ENCODE measurements around the gene G3BP2.
"Not testable (repeated sequence)": the region's sequence is repeated elsewhere in the genome, so short reads cannot be mapped to it uniquely, and the experiment has no call there.

Gene G3BP2

DNA sequence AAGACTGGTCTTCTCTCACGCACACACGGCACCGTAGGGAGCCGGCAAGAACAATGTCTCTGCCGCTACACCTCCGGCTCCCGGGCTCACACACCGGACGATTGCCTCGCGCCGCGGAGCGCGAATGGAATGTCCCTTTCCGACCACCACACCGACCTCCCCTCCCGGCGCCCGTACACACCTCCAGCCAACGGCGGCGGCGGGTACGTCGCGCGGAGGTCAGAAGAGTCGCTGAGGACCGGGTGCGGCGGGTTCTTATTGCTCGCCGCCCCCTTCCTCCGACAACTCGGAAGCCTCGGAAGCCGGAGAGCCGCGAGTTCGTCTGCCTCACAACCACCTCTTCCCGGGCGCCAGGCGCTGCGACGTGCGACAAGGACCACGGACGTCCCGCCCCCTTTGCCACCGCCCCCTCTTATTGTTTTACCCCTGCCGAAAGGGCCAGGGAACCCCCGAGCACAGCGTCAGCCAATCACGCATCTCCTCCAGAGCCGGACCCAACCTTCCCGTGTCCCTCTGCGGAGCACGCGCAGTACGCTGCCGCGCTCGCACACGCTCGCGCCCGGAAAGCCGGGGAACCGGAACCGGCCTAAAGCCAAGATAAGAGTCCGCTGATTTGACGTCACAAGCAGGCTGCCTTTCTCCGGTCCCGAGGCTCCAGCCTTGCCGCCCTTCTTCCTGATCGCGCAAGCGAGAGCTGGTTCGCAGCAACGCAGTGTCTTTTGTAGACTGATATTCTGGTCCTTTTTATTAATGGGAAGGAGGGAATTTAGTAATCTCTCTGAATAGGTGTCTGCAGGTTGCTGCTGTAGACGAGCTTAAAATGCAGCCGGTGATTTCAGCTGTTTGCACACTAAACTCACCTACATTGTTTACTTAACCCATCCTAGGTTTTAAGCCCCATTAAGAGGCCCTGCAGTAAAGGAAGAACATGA, at the start of gene G3BP2:
G3BP2 (minus strand) TSS at position 385 of the 932 bp plus-strand sequence. CDS start 11,386 bp downstream, outside the sequence.
- peak; percentile 96 to 97 for DNase-seq (ENCODE audit: low read depth in 2 of 2)

DNA sequence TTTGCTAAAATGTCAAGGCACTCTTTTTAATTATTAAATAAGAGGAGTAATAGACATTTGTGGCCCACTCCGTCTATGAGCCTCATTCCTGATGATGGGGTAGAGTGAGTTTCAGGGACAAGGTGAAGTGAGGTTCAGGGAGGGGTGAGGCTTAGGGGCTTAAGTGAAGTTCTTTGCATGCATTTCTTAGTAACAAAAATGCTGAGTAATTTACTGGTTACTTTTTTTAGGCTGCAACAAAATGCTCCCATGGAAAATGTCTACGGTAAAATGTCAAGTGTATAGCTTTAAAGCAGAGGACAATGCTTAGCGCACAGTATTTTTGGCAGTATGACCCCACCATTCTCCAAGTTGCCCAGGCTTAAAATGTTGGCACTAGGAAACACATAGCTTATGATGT, 49.2 kb upstream of the G3BP2 start:
- no peak for DNase-seq (ENCODE audit: low read depth in 2 of 2)

DNA sequence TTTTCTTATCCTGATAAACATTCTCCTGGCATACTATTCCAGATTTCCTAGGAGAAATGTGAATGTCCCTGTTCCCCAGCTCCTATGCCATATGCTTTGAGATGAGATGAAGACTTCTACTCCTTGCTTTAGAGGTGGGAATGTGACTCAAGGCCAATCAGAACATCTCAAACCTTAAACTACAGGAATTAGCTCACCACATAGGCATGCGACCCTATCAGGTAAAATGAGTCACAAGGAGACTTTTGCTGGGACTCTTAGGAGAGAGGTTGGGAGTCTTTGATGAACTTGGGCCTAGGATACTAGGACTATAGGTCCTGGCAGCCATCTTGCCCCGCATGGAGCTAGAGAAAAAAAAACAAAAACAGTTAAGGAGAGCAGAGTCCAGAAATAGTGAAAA, 45.3 kb upstream of the G3BP2 start:
- no peak for DNase-seq (ENCODE audit: low read depth in 2 of 2)

DNA sequence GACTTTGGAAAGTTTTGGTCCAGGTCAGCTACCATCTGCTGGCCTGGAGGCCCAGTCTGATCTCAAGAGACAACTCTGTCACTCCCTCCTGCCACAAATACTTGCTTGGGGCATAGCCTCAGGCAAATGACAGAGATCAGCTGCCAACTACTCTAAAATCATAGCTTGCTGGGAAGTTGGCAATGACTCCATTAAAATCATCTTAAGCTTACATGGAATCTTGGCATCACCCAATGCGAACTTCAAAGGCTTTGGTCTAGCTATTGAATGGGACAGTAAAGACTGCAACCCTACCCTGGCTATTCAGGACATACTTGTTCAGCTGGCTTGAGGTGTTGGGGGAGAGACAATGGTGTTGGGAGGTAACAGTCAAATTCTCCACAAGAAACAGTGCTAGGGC, 44.2 kb upstream of the G3BP2 start:
- no peak for DNase-seq (ENCODE audit: low read depth in 2 of 2)

DNA sequence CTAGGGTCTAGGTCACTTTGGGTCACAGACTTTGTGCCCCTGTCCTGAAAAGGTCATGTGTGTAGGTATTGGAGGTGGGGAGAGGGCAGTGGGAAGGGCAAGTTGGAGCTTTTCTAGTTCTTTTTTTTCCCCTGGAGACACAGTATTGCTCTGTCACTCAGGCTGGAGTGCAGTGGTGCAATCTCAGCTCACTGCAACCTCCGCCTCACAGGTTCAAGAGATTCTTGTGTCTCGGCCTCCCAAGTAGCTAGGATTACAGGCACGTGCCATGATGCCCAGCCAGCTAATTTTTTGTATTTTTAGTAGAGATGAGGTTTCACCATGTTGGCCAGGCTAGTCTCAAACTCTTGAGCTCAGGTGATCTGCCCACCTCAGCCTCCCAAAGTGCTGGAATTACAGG, 42.8 kb upstream of the G3BP2 start:
- DNase-seq (ENCODE audit: low read depth in 2 of 2) = not testable (repeated sequence)

DNA sequence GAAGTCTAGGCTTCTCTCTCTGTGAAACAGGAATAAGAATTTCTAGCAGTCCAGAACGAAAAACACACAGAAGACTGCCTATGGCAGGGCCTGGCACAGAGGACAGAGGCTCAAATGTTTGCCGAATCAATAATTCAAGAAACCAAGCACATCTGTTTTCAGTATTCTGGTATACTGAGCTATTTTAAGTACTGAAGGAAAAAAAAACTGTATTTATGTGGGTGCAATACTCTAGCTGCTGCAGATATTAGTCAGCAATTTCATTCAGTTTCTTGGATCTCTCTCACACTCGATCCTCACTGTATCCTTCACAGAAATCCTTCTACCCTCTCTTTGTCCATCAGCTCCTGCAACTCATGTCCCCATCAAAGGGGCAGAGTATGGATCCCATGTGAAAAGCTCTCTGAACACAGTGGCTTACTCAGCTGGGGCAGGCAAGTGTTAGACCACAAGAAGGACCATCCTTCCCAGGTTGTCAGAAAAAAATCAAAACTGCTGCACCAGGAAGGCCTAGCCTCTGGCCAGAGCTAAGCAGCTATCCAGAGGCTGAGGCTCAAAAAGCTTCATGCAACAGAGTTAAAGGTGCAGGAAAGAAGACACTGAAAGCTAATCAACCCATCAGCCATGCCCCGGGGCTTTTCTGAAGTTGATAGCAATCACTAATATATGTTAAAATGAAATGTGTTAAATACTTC, 42.0 kb upstream of the G3BP2 start:
- no peak for DNase-seq (ENCODE audit: low read depth in 2 of 2)

DNA sequence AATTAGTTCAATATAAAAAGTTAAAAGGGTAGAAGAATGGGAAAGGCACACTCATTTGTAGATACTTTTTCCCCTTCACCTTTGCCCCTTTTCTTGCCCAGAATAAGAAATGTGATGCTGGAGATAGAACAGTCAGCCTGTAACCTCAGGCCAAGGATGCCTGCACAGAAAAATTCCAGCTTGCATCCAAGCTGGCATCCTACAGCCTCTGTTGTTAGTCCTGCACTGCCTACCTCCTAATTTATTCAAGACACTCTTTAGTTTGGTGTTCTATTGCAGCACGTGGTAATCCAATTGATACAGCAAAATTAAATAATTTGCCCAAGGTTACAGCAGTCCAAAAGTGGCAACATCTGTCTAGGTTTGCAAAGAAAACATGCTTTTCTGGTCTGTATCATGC, 41.5 kb upstream of the G3BP2 start:
- no peak for DNase-seq (ENCODE audit: low read depth in 2 of 2)

DNA sequence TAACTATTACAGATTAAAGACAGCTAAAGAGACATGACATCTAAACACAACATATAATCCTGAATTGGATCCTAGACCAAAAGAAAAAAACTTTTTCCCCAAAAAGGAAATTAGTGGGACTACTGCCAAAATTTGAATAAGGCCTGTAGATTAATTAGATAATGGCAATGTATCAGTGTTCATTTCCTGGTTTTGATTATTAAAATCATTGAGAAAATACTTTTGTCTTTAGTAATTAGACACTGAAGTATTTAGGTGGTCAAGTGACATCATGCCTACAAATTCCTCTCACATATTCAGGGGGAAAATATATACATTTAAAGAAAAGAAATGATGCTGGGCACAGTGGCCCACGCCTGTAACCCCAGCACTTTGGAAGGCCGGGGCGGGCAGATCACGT, 40.8 kb upstream of the G3BP2 start:
- no peak for DNase-seq (ENCODE audit: low read depth in 2 of 2)

DNA sequence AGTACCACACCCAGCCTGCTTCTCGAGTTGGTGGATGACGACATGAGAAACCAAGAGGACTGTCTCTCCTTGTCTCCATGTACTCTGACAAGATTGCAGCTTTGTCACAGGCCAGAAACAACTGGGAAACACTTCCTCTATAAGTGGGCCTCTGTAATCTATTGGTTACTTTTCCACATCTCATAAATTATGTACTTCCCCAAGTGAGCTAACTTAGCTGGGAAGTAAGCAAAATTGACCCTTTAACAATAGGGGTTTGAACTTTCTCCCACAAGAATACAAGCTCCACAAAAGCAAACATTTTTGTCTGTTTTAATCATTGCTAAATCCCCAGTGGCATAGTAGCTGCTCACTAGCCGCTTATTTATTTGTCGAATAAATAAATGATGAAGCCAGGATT, 37.0 kb upstream of the G3BP2 start:
- no peak for DNase-seq (ENCODE audit: low read depth in 2 of 2)

DNA sequence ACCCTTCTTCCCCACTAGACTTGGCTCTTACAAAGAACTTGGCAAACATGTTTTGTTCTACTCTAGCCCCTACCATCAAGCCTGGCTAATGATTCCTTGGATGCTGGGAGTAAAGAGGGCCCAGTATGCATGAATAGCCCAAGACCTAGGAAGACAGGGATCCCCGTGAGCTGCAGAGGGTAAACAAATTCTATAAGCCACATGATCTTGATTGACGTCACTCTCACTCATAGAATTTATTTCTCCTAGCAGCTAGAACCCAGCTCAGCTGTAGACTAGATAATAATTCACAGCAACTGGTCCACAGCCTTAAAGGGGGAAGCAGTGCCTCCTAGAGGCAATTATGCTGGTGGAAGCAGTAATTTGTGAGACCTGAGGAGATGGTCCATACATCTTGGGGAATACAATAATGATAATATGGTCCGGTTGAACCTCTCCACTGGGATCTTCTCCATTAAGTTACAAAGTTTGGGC, 35.0 kb upstream of the G3BP2 start:
- peak in 1 of 2 donors; percentile 17 for DNase-seq (ENCODE audit: low read depth in 2 of 2)

DNA sequence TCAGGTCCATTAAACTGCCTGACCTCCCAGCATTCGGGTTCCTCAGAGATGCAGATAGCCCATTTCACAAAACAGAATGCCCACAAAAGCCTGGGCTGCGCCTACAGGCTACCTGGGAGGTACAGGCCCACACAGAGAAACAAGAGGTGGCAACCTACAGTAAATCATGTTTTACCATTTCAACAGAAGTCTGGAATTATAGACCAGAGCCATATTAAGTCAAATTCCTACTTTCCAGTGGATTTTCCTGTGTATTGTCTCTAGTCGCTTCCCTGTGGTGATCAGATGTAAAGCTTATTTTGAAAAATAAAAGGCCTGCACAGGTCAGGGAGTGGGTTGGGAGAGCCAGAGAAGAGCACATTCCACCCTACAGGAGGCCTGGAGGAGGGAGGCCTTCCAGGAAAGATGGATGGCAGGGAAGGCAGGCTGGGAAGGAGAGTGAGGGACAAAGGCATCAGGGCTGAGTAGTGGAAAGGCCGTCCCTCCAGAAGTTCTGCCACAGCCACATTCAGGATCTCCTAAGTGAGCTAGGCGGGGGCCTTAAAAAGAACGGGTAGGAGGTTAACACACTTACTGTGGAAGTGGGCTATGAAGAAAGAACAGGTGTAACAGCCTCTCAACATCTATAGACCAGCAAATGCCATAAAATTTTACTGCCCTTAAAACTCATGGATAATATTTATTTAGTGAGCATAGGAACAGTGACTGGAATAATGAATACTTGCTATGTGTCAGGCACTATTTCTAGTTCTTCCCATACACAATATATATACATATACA, 32.2 kb upstream of the G3BP2 start:
- DNase-seq (ENCODE audit: low read depth in 2 of 2) = no peak

DNA sequence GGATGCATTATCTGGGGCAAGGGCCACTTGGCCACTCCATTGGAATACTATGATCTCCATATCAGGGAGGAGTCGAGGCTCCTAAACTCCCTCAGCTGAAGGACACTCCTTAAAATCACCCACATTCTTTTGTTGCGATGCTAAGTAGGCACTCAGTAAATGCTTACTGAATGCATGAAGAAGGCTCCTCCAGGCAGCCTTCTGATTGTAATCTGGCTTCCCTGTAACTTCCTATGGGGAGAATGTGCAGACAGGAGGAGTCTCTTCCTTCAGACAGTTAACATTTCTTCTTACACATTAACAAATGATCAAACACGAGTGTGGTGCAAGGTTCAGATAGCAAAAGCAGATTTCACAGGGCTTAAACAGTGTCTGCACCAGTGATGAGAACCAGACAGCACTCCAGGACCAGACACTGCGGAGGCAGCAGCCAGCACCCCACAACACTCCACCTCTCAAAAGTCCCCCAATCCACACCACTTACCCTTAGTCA, 29.8 kb upstream of the G3BP2 start:
- no peak for DNase-seq (ENCODE audit: low read depth in 2 of 2)

DNA sequence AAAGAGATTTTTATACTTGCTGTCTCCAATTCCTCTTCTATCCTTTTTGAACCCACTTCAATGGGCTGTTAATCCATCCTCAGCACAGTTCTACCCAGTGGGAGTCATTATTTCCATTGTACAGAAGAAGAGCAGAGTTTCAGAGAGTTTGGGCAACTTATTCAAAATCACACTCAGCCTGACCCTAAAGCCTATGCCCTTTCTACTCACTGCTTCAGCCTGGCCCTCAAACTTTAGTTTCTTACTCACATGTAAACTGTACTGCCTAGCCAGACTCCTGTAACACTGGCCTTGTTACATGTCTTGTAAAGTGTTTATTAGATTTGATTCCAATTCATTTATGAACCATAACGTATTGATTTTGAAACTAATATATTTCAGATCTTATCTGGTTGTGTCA, 26.1 kb upstream of the G3BP2 start:
- no peak for DNase-seq (ENCODE audit: low read depth in 2 of 2)

DNA sequence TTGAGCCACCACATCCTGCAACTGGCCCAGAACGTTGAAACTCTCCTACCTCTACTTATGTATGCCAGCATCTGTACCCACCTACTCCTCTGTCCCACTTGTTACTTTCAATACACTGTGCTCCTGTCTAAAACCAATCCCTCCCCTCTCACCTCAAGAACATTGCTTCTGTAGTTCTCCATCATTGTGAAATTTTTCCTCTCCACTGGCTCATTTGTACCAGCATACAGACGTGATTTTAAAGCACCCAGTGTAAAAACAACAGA, 25.7 kb upstream of the G3BP2 start:
- no peak for DNase-seq (ENCODE audit: low read depth in 2 of 2)

DNA sequence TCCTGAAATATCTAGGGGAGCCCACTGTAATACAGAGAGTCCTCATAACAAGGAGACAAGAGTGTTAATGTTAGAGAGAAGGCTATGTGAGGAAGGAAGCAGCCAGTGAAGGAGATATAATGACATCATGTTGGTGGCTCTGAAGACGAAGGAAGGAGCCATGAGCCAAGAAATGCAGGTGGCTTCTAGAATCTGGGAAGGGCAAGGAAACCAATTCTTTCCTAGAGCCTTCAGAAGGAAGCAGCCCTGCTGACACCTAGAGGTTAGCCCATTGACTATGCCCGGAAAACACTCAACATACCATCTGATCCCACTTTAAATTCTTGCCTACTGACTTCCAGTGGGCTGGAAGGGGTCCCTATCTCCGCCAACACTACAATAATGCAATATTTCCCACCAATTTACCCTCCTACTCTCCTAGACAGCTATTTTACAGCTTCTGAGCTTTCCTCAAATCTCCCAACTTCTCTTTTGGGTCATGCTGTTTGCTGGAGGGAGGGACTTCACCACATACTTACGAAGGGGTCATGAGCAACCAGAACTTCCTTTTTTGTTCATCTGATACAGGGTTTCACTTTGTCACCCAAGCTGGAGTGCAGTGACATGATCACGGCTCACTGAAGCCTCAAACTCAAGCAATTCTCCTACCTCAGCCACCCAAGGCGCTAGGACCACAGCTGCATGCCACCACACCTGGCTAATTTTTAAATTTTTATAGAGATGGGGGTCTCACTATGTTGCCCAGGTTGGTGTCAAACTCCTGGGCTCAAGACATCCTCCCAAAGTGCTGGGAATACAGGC, 25.2 kb upstream of the G3BP2 start:
- DNase-seq (ENCODE audit: low read depth in 2 of 2) = no peak

DNA sequence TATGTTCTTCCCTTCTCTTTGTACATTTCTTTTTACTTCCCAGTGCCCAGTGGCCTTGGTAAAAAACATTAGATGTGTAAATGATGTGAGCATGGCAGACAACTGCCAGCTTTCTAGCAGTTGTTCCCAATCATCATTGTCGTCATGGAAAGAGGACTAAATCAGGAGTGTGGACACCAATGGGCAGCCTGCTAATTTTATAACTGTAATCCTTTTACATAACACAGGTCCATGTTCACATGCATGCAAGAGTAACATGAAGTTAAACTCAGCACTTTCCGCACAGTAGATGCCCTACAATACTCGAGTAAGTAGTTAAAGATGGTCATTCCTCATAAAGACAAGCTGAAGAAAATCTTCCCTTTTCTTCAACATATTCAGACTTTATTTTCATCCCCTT, 23.4 kb upstream of the G3BP2 start:
- DNase-seq (ENCODE audit: low read depth in 2 of 2) = no peak

DNA sequence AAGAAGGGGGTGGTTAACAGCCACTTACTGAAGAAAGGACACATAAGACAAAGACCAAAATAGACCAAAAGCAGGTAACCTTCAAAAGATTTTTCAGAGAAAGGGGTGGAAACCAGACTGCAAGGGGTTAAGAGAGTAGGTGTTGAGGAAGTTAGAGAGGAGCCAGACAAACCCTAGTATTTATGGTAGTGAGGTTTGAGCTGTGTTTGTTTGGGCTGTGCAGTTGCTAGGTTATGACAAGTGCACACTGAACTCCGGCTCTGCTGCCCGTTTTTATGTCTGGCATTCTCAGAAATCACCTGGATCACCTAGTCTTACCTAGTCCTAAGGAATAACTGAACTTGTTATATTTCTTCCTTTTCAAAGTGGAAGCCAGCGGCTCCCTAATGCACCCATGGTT, 22.9 kb upstream of the G3BP2 start:
- no peak for DNase-seq (ENCODE audit: low read depth in 2 of 2)

DNA sequence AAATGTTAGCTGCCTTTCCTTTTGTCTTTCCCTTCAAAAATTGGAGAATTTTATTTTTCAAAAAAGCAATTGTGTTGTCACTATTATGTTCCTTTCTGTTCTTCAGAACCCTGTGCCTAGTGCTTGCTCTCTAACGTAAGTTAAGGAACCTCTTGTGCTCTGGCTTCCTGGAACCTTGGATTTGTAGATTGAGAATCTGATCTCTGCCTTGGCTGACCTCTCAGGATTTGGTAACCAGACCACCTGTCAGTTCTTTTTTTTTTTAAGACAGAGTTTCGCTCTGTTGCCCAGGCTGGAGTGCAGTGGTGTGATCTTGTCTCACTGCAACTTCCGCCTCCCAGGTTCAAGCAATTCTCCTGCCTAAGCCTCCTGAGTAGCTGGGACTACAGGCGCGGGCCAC, 18.9 kb upstream of the G3BP2 start:
- DNase-seq (ENCODE audit: low read depth in 2 of 2) = not testable (repeated sequence)

DNA sequence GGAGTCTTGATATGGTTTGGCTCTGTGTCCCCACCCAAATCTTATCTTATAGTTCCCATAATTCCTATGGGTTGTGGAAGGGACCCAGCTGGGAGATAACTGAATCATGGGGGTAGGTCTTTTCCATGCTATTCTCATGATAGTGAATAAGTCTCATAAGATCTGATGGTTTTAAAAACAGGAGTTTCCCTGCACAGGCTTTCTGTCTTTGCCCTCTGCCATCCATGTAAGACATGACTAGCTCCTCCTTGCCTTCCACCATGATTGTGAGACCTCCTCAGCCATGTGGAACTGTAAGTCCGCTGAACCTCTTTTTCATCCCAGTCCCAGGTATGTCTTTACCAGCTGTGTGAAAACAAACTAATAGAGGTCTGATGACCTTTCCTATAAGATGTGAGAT, 13.9 kb upstream of the G3BP2 start:
- DNase-seq (ENCODE audit: low read depth in 2 of 2) = not testable (repeated sequence)

DNA sequence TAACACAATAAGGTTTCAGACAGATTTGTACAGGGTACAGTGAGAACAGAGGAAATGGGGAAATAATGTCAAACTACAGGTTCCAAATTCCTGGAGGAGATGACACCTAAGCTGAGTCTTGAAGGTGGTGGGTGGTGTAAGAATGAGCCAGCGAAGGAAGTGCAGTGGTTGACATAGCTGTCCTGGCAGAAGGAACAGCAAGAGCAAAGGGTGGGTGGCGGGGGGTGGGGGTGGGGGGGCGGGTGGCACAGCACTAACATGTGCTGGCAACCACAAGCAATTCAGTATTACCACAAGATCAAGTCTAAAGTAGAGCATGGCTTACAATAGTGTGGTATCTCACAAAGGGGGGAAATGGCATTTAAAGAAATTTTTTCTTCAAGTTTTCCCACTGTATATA, 13.1 kb upstream of the G3BP2 start:
- no peak for DNase-seq (ENCODE audit: low read depth in 2 of 2)

DNA sequence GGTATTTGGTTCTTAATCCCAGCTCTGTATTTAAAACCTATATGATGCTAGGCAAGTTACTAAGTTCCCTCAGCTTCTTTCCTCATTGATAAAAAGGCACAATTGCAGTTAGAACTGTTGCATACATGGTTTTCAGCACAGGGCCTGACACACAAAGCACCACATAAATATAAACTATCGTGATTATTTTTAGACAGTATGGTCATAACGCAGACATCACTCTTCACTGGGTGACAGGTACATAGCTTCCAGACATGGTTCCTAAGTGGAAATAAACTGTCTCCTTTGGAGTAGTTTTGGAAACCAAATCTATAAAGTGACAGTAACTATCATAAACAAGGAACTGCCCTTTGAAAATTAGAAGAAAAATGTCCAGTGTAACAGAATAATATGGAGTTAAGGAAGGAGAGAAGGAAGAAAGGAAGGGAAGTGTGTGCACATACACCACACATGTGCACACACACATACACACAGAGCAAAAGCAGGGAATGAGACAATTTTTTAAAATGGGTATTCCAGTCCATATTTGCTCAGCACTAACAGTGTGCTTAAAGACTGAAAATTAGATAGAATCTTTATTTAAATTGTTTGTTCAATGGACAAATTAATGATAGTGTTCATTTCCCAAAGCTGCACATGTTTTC, 12.5 kb upstream of the G3BP2 start:
- no peak for DNase-seq (ENCODE audit: low read depth in 2 of 2)

Data from stimulated activated CD4-positive, alpha-beta T cell treated with anti-CD3 and anti-CD28 coated beads, Interleukin-15, amount 100 ng/mL, for 48 hours (primary cell).